Fibroblast of skin of abdomen (primary cell): ENCODE results near the gene CD300LF.

Experiments used
- DNase-seq: peaks from one replicate; pipeline ENCODE4 v3.0.0-alpha.2; 2013

The CD300LF gene

DNA sequence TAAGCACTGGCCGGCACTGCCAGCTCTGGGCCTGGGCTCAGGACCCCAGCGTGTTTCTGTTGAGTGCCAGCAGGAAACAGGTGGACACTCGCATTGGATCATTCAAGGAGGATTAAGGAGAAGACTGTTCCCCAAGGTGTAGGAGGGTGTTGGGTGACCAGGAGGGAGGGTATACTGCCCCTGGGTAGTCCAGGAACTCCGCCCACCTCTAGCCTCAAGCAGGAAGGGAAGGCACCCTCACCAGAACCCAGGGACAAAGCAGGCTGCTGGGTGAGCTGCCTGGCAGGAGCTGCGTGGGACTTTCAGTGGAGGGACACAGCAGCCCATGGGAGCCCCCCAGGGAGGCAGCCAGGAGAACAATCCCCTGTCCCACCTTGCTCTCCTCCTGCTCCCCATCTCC, 16.6 kb upstream of the CD300LF start:
- no peak for DNase-seq

DNA sequence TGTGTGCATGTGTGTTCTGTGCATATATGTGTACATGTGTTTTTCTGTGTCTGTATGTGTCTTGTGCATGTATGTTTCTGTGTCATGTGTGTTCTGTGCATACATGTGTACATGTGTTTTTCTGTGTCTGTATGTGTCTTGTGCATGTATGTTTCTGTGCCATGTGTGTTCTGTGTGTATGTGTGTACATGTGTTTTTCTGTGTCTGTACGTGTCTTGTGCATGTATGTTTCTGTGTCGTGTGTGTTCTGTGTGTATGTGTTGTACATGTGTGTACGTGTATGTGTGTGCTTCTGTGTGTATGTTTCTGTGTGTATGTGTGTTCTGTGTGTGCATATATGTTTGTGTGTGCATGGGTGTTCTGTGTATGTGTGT, 16.0 kb upstream of the CD300LF start:
- no peak for DNase-seq

DNA sequence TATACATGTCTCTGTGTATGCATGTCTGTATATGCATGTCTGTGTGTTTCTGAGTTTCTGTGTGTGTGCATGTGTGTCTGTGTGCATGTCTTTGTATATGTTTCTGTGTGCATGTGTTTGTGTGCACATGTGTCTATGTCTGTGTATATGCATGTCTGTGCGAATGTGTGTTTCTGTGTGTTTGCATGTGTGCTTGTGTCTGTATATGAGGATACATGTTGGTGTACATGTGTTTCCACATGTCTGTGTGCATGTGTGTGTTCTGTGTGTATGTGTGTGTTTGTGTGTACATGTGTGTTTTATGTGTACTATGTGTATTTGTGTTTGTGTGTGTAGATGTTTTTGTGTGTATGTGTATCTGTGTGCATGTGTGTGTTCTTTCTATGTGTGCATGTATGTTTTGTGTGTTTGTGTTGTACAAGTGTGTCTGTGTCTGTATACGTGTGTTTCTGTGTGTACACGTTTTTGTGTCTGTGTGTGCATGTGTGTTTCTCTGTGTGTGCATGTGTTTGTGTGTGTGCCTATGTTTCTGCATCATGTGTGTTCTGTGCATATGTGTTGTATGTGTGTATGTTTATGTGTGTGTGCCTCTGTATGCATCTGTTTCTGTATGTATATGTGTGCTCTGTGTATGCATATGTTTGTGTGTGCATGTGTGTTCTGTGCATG, 15.4 kb upstream of the CD300LF start:
- DNase-seq = no peak

DNA sequence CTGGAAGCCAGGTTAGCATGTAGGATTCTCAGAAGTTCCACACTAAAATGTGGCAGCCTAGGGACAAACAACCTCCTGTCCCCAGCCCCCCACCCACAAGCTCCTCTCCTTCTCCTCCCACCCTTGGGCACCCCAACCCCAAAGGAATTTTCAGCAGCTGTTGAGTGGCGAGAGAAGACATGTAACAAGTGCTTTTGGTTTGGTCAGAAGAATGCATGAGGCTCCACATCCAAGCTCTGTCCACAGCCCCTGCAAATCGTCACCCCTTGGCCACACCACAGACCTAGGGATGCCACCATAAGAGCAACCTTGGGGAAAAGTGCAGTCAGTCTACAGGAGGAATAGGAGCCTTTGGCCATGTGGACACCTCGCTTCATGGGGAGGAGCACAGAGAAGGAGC, 12.4 kb upstream of the CD300LF start:
- DNase-seq = no peak

DNA sequence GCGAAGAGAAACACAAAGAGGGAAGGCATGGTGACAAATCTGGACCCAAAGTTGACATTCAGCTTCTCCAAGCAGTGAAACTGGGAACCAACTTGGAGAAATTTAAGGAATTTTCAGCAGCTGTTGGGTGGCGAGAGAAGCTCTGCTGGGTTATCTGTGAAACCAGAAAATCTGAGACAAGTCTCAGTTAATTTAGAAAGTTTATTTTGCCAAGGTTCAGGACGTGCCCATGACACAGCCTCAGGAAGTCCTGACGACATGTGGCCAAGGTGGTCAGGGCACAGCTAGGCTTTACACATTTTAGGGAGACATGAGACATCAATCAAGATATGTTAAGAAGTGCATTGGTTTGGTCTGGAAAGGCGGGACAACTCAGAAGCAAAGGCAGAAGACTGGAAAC, 11.2 kb upstream of the CD300LF start:
- no peak for DNase-seq

DNA sequence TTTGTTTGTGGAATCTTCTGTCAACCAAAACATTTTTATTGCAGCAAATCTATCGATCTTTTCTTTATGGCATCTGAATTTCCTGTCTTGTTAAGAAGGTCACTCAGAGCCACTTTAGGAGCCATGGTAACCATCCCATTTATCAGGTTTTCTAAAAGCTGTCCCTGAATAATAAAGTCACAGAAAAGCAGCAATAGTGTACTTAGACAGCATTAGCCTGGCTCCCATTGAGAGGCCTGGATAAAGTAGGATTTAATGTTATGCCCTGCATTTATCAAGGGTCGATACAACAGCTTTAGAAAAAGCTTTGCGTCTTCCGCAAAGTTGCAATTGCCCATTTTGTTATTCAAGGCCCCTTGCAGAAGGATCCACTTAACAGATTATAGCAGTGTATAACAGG, 10.1 kb upstream of the CD300LF start:
- no peak for DNase-seq

DNA sequence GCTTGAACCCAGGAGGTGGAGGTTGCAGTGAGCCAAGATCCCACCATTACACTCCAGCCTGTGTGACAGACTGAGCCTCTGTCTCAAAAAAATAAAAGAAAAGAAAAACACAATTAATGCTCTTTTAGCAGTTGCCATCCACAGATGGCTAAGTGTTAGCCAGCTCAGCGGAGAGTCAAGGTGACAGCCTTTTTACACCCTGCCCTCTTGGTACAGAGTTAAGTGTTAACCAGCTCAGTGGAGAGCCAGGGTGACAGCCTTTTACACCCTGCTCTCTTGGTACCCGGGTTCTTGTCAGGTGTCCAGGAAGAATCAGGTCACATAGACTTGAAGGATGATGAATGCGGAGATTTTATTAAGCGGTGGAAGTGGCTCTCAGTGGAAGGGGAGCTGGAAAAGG, 7.8 kb upstream of the CD300LF start:
- DNase-seq = no peak

DNA sequence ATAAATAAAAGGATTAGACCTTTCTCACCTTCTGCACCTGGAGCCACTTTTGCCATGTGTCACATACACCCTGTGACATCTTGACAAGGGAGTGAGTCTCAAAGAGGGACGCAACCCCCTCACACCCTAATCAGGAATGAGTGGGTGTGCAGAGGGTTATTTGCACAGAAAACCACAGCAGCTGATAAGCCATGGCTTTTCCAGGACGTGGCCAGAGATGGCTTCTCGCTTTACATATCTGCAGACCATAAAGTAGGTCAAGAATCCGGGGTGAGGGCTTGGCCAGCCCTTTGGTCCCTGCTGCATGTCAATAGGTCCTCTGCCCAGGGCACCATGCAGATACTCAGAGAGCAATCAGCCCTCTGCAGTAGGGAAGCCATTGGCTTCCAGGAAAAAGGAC, 2.4 kb upstream of the CD300LF start:
- no peak for DNase-seq

DNA sequence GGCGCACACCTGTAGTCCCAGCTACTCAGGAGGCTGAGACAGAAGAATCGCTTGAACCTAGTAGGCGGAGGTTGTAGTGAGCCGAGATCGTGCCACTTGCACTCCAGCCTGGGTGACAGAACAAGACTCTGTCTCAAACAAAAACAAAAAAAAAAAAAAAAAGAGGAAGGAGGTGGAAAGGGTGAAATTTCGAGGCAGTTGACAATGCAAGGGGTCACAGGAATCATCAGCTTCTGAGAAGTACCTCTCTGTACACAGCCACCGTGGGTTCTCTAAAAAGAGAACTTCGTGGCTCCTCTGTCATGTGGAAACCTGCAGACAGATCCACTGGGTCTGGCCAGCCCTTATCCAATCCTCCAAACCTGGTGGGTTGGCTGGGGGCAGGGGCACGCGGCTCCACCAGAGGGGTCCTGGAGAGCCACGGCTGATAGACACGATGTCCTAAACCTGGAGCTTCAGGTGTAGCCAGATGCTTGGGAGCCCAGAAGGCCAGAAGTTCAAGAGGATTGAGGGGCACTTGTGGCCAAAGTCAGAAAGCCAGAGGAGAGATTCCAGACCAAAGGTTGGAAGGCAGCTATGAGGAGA, 540 bp upstream of the CD300LF start:
- no peak for DNase-seq

DNA sequence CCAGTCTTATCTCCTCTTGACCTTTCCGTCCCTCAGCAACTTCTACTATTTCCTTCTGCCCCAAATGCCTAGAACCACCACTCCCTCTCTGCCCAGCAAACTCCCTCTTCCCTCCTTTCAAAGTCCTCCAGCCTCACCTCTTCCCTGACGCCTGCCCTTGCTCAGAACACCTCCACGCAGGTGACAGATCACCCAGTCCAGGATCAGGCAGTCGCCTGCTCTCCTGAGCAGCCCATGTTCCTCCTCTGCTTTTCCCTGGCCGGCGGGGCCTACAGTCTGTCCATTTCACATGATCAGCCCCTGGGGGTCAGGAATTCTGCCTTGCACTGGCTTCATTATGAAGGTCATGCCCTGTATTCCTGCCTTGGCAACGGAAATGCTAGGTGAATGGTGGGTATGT, 422 bp downstream of the CD300LF start:
- no peak for DNase-seq

DNA sequence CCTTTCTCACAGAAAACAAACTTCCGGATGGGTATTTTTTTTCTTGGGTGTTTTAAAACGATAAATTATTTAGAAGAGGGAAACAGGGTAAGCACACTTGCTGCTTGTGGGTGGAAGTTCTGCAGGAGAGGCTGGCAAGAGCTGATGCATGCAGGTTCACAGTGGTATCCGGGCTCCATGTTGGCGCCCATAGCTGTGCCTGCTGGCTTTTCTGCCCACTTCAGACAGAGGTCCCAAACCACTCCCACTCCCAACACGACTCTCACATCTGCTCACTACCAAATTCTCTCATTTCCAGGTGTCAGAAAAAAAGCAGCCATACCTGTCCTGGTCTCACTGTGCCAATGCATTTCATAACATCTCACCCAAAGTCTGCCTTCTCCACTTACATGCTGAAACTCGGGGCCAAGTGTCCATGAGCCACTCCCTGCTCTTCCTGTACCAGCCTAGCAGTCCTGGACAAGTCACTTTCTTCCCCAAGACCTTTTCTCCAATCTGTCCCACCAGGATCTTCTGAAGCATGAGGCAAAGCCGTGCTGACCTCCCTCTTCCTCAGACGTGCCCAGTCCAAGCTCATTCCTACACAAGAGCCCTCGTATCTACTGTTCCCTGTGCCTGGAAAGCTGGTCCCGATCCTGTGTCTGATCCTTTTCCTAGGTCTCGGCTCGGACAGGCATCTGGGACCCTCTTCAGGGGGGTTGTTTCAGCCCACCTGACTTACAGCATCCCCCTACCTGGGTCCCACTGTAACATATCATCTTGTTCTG, 1.5 kb downstream of the CD300LF start:
- no peak for DNase-seq

DNA sequence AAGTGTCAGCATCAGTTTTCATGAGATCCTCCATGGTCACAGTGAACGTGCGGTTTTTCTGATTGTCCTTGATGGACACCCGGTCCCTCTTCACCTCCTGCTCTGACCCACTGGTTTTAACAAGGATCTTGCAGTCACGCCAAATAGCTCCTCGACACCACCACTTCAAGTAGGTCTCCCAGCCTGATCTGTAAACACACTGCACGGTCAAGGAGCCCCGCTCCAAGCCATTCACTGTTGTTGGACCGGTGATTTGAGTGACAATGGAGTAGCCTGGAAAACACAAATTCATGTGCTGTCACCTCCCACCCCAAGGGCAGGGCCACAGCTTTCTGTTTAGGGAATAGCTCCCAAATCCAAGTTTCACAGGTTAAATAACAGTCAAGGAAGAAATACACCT, 8.2 kb downstream of the CD300LF start:
- no peak for DNase-seq

DNA sequence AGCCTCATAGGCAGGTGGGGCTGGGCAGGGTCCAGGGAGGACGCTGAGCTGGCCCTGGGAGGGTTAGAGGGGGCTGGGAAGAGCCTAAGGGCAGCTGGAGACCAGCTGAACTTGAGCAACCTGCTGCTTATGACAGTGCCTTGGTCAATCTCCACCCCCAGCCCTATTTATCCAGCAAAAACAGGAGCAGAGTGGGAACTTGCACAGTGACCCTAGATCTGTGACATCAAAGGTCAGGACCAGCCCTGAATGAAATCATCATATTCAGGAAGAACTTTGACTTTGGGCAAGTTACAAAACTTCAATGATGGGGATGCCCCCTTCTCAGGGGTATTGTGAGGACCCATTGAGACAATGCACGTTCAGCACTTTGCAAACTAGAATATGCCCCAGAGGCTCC, 9.4 kb downstream of the CD300LF start:
- no peak for DNase-seq

DNA sequence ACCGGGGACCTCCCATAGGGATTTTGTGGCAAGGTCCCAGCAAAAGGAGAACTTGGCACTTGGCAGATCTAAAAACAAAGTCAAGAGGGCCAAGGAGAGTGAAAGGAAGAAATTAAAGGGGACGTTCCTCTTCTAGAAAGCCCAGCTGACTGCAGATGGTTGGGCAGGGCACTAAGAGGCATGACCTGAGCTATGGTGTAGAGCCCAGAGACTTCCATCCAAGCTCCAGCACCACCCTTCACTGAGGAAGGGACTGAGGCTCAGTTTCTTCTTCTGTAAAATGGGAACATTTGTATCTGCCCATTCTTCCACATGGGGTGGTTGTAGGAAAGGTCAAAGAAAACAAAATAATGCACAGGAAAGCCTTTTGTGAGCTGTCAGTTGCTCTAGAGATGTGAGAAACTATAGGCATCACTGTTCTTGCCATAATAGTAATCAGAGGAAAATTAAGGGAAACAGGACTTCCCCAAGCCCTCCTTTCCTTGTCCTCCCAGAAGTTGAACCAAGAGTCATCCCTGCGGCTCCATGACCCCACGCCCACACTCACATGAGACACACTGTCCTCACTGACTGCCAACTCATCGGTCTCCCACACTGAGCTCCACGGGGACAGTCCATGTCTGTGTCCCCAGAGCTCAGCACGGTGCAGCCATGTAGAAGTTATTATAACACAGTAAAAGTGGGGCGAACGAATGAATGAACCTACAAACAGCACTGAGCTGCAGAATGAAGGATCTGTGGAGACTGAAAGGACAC, 10.4 kb downstream of the CD300LF start:
- no peak for DNase-seq

DNA sequence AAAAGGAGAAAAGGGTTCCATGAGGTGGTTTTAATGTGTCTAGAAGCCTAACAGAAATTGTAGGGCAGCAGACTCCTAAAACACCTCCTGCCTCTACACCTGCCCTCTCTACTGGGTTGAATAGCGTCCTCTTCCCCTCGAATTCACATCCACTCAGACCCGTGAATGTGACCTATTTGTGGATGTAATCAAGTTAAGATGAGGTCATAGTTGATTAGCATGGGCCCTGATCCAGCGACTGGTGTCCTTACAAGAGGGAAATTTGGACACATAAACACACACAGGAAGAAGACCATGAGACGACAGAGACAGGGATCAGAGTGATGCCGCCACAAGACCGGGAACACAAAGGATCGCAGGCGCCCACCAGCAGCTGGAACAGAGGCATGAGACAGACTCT, 13.5 kb downstream of the CD300LF start:
- no peak for DNase-seq

DNA sequence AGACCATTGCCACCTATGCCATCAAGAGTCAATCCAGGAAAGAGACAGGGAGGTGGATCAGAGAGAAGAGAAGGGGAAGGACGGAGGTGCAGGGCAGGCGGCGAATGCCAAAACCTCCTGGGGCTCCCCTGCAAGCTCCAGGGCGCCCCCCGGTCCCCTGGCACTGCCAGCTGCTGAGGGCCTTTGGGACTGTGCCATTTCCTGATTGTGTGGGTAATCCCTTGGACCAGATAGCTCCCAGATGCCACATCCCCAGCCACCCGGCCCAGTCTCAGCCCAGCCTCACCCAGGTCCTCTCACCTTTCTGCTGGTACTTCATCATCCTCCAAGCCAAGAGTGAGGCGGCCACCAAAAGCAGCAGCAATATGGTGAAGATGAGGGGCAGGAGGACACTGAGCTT, 14.7 kb downstream of the CD300LF start:
- no peak for DNase-seq

DNA sequence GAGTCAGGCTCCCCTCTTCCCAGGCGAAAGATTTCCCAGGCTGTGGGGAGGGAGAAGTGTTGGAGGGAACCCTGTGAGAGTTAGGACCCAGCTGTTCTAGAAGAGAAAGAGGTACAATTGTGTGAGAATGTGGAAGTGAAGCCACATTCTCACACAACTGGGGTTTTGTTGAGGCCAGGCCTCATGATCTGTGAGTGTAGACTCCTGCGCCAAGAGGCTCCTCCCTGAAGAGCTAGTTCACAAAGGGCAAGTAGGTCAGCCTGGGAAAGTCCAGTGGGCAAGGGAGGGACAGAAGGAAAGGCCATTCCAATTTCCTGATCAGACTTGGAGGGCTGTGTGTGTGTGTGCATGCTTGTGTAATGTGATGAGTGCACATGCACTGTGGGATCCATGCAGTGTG, 15.2 kb downstream of the CD300LF start:
- DNase-seq = no peak

DNA sequence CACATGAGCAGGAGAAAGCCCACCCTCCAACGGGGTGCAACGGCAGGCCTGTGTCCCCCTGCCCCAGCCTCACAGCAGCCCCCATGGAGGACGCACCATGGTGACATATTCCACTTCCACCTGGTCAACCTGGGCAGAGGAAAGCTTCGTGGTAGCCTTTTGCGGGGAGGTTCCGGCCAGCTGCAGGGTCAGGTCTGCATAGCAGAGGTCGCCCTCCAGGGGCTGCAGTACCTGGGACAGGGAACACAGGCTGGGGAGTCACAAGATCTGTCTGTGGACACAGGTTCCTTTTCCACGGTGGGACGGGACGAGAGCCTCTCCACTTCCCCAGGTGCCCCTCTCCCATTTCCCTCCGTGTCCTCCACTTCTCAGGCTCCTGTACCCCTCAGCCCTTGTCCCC, 17.1 kb downstream of the CD300LF start:
- no peak for DNase-seq

DNA sequence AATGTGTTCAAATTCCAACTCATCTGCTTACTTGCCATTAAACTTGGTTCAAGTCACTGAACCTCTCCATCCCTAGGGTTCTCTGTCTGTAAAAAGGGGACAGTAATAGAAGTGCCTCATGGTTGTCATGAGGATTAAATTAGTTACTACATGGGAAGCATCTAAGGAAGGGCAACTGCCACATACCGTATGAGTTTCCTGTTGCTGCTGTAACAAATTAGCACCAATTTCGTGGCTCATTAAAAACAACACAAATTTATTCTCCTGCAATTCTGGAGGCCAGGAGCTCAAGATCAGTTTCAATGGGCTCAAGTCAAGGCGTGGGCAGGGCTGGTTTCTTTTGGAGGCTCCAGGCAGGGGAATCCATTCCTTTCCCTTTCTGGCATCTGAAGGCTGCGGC, 18.6 kb downstream of the CD300LF start:
- no peak for DNase-seq

DNA sequence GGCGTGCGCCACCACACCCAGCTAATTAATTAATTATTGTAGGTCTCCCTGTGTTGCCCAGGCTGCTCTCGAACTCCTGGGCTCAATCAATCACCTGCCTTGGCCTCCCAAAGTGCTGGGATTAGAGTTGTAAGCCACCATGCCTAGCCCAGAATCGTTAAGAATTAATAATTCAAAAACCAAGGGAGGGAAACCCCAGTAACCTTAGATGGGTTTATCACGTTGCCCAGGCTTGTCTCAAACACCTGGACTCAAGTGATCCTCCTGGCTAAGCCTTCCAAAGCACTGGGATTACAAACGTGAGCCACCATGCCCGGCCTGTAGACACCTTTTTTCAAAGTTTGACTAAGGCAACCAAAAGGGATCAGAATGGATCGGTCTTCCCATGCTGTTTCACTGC, 21.6 kb downstream of the CD300LF start:
- DNase-seq = no peak

DNA sequence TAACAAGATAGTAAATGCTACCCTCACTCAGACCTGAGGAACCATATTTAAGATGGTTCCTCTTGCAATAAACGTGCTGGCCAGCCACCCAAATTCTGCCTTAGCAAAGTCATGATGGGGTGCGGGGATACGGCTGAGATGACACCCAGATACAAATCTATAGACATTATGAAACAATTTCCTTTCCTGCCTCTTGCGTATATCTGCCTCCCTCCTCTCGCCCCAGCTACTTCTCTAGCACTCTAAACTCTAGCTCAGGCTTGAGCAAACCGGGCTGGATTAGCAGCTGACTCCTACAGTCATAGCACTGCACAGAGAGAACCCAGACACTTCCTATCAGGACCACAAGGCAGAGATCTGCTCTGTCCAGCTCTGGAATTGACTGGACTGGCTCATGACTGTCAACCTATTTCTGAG, 22.3 kb downstream of the CD300LF start:
- DNase-seq = no peak

DNA sequence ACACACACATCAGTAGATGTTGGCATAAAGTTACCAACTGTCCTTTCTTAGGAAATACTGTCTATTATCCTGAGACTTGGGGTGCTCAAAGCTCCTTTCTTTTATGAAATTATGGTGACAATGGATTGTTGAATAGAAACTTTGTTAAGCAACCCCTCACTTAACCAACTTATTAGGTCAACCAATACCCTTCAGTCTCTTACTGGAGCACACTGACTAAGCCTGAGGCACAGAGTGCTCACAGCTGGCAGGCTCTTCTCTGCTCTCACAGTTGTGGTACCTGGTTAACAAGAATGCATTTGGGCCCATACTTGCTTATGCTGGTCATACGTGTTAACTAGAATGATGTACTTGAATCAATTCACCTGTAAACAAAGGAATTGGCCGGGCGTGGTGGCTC, 24.8 kb downstream of the CD300LF start:
- no peak for DNase-seq

DNA sequence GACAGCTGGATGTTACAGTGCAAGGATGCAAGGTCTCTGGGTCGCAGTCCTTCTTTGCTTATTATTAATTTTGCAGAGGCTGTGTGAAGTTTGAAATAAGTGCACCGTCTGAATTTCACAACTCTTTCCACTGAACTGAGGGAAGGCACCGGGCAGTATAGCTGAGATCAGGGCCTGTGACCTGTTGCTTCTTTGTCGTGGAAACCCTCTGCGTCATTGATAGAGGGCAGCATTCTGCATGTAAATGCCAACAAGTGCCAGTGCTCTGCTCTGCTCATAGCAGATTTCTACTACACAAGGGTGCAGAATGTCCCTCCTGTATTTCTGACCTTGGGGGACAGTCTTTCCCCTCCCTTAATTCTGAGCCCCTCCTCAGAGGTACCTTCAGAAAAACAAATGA, 26.0 kb downstream of the CD300LF start:
- DNase-seq = no peak
